ENCODE measurements around the gene CFAP65. TPM values are rescaled to one million over a fixed set of nuclear protein-coding genes. Genes with fewer than 3 reads are reported as not detected.
A peak's percentile ranks its signal among the peaks of the same experiment; 100 is the strongest.

The CFAP65 gene
- 0.11 TPM in 1 of 2 replicates, not detected in the other for total RNA-seq (2014; rRNA removed; shearing (Covaris generic))

- H3K4me3 ChIP-seq (ENCODE audit: insufficient read depth, low read depth, low read length): peak within 1 kb of the TSS; percentile 48
- no peaks in the 10 kb centered on the region for H3K36me3 ChIP-seq (replicated peaks; ENCODE audit: control insufficient read depth, insufficient read depth, low read length)
- peaks cover 8% of the 10 kb centered on the region; the same call in 1 of the 2 replicates for H3K27me3 ChIP-seq (ENCODE audit: control insufficient read depth, insufficient read depth, low read length)
- peak; percentile 88 for DNase-seq
Measured at GRCh38 chr2:219041252-219041651, at the start of gene CFAP65. Gene CFAP65, minus strand, starts transcription at chr2:219041516. Its CDS starts 2,468 bp downstream, at chr2:219039048.

GRCh38 chr2:219090436-219091299, 49.4 kb upstream of the CFAP65 start:
- Histone ChIP-seq H3K4me3 (ENCODE audit: insufficient read depth, low read depth, low read length) (no peak overlapping the region), H3K27me3 (ENCODE audit: control insufficient read depth, insufficient read depth, low read length) (no peaks in the 10 kb centered on the region), H3K36me3 (replicated peaks; ENCODE audit: control insufficient read depth, insufficient read depth, low read length) (no peaks in the 10 kb centered on the region)
- no peak for DNase-seq

DNA sequence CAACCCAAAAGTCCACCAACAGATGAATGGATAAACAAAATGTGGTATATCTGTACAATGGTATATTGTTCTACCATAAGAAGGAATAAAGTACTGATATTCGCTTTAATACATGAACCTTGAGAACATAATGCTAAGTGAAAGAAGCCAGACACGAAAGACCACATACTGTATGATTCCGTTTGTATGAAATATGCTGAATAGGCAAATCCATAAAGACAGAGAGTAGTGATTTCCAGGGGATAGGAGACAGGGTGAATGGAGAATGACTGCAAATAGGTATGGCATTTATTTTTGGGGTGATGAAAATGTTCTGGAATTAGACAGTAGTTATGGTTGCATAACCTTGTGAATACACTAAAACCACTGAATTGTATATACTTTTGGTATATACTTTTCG, 48.0 kb upstream of the CFAP65 start:
- Histone ChIP-seq H3K27me3 (ENCODE audit: control insufficient read depth, insufficient read depth, low read length) (no peaks in the 10 kb centered on the region), H3K36me3 (replicated peaks; ENCODE audit: control insufficient read depth, insufficient read depth, low read length) (no peaks in the 10 kb centered on the region), H3K4me3 (ENCODE audit: insufficient read depth, low read depth, low read length) (no peak overlapping the region)
- DNase-seq: no peak

DNA sequence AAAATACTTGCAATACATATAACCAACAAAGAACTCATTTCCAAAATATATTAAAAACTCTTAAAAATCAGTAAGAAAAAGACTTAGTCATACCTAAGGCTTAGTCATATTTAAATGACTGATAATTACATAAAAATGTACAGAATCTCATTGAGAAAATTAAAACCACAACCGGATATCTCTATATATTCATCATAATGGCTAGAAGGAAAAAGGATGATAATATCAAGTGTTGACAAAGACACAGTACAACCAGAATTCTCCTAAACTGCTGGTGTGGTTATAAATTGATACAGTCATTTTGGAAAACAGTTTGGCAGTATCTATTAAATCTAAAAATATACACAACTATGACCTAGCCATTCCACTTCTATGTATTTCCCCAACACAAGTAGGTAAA, 46.5 kb upstream of the CFAP65 start:
- H3K36me3 ChIP-seq (replicated peaks; ENCODE audit: control insufficient read depth, insufficient read depth, low read length): no peaks in the 10 kb centered on the region
- no peak for DNase-seq
- no peak overlapping the region for H3K4me3 ChIP-seq (ENCODE audit: insufficient read depth, low read depth, low read length)
- no peaks in the 10 kb centered on the region for H3K27me3 ChIP-seq (ENCODE audit: control insufficient read depth, insufficient read depth, low read length)

- Histone ChIP-seq H3K4me3 (ENCODE audit: insufficient read depth, low read depth, low read length) (no peak overlapping the region), H3K27me3 (ENCODE audit: control insufficient read depth, insufficient read depth, low read length) (no peaks in the 10 kb centered on the region), H3K36me3 (replicated peaks; ENCODE audit: control insufficient read depth, insufficient read depth, low read length) (no peaks in the 10 kb centered on the region)
- no peak for DNase-seq
Measured at GRCh38 chr2:219087361-219087760, 46.0 kb upstream of the CFAP65 start.

DNA sequence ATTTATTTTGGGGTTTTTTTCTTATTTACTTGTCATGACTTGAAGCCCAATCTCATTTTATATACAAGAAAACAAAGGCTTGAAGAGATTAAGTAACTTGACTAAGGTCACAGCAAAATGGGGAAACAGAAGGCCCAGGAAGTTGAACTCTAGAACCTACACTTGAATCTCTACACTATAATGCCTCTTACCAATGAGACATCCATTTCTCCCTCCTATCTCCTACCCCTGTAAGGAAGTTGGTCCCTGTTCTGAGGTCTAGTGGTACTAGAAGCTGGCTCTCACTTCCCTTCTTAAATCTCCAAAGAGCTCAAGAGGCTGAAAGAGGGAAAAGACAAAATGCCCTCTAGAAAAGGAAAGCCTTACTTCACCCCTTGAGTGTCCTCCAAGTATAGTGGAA, 44.9 kb upstream of the CFAP65 start:
- Histone ChIP-seq H3K27me3 (ENCODE audit: control insufficient read depth, insufficient read depth, low read length) (no peaks in the 10 kb centered on the region), H3K4me3 (ENCODE audit: insufficient read depth, low read depth, low read length) (no peak overlapping the region), H3K36me3 (replicated peaks; ENCODE audit: control insufficient read depth, insufficient read depth, low read length) (no peaks in the 10 kb centered on the region)
- DNase-seq: no peak

DNA sequence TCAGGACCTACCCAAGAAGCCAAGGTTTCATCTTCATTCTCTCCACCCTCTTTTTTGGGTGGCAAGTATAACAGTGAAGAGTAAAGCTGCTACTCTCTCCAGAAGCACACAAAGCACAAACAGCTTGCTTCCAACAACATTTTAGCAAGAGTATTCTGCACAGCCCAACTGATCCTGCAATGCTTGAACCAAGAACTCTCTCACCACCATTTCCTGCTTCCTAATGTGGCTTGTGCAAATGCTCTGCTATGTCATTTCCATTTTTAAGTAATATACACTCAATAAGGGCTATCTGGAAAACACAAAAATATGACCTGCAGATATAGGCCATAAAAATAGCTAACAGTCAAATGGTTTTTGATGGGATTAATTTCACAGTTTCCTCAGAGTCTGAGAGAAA, 43.5 kb upstream of the CFAP65 start:
- no peak for DNase-seq
- Histone ChIP-seq H3K27me3 (ENCODE audit: control insufficient read depth, insufficient read depth, low read length) (no peaks in the 10 kb centered on the region), H3K4me3 (ENCODE audit: insufficient read depth, low read depth, low read length) (no peak overlapping the region), H3K36me3 (replicated peaks; ENCODE audit: control insufficient read depth, insufficient read depth, low read length) (no peaks in the 10 kb centered on the region)

DNA sequence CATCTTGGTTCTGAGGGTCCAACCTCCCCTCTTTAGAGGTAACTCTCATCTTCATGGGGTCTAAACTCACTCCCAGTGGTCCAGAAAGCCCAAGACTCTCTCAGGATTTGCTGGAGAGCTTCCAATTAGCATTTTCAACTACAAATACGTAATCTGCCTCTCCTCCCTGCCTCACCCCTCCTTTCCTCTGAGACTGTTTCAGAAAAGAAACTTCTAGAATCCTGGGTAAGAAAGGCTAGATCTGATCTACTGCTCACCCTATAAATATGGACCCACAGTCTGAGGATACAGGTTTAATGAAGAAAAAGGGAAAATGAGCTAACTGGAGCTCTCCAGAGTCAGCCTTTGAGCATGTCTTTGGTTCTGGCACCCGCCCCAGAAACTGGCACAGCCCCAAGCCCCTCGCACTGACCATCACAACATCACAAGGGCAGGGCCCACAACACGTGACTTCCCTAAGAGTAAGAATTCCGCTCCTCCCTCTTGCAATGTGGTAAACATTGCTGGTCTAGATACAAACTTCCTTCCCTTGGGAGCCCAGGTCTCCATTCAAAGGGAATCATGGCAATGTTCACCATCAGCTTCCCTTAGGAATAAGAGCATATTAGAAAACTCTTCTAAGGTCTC, 41.1 kb upstream of the CFAP65 start:
- no peaks in the 10 kb centered on the region for H3K27me3 ChIP-seq (ENCODE audit: control insufficient read depth, insufficient read depth, low read length)
- no peaks in the 10 kb centered on the region for H3K36me3 ChIP-seq (replicated peaks; ENCODE audit: control insufficient read depth, insufficient read depth, low read length)
- H3K4me3 ChIP-seq (ENCODE audit: insufficient read depth, low read depth, low read length): no peak overlapping the region
- no peak for DNase-seq

DNA sequence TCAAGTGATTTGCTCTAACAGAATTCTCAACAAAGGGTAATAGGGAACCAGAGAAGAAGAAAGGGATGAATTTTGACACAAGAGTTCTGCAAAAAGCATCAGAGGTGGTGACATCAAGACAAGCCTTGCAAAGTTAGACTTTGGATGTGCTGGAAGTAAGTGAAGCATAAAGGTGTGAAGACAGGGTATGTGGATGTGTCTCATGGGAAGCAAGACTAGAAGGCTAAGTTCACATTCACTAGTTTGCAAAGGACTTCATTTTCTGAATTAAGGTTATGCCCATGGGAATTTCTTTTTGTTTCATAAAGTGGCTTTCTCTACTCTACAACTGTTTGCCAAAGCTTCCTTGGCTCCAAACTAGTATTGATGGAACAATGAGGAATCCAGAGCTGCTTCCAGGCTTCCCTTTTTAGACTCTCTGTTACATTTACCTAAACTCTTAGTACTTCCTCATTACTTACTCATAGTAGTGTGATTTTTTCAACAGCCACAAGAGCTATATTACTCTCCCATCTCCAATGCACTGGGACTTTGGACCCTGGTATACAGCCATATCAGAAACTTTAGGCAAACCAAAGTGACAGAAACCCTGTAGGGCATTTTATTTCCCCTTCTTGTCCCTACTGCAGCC, 40.5 kb upstream of the CFAP65 start:
- Histone ChIP-seq H3K27me3 (ENCODE audit: control insufficient read depth, insufficient read depth, low read length) (no peaks in the 10 kb centered on the region), H3K36me3 (replicated peaks; ENCODE audit: control insufficient read depth, insufficient read depth, low read length) (no peaks in the 10 kb centered on the region; the same call in 1 of the 2 replicates), H3K4me3 (ENCODE audit: insufficient read depth, low read depth, low read length) (no peak overlapping the region)
- no peak for DNase-seq

GRCh38 chr2:219081096-219081495, 39.8 kb upstream of the CFAP65 start:
- DNase-seq: no peak
- H3K27me3 ChIP-seq (ENCODE audit: control insufficient read depth, insufficient read depth, low read length): no peaks in the 10 kb centered on the region

GRCh38 chr2:219079417-219079816, 38.1 kb upstream of the CFAP65 start:
- Histone ChIP-seq H3K36me3 (replicated peaks; ENCODE audit: control insufficient read depth, insufficient read depth, low read length) (peaks cover 4% of the 10 kb centered on the region), H3K4me3 (ENCODE audit: insufficient read depth, low read depth, low read length) (no peak overlapping the region), H3K27me3 (ENCODE audit: control insufficient read depth, insufficient read depth, low read length) (no peaks in the 10 kb centered on the region)
- DNase-seq: no peak

More at GRCh38 chr2:219081096-219081495, 39.8 kb upstream of the CFAP65 start:
- no peak overlapping the region for H3K4me3 ChIP-seq (ENCODE audit: insufficient read depth, low read depth, low read length)
- H3K36me3 ChIP-seq (replicated peaks; ENCODE audit: control insufficient read depth, insufficient read depth, low read length): no peaks in the 10 kb centered on the region; the same call in 1 of the 2 replicates

DNA sequence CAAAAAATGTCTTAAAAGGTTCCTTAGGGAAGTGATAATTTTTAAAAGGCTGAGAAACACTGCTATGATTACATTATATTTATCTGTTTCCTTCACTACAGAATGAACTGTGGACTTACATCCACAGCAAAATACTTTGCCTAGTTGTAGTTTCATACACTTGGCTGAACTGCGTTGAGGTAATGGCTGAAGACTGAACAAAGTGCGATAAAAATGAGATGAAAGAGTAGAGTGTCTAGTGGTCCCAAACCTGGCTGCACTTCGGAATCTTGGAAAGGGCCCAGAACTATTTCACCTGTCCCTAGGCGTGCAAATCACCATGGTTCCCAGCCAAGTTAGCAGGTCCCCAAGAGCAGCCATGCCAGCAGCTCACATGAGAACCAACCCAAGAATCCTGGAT, 37.6 kb upstream of the CFAP65 start:
- DNase-seq: no peak
- H3K4me3 ChIP-seq (ENCODE audit: insufficient read depth, low read depth, low read length): no peak overlapping the region
- H3K27me3 ChIP-seq (ENCODE audit: control insufficient read depth, insufficient read depth, low read length): no peaks in the 10 kb centered on the region
- peaks cover 4% of the 10 kb centered on the region for H3K36me3 ChIP-seq (replicated peaks; ENCODE audit: control insufficient read depth, insufficient read depth, low read length)

DNA sequence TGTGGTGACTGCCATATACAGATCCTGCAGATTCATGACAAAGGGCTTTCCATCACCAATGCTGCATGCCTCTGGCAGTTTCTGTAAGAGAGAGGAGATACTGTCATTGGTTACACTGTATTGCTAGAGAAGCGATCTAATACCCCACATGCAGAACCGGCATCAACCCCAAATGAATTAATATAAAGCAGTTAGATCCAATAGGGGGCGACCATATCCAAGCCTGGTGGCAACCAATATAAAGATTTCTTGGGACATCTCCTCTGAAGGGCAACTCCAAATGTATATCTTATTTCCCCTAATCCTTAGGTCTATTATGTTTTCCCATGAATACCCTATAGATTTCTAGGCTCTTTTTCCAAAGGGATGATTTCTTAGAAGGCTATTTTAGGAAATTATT, 36.8 kb upstream of the CFAP65 start:
- DNase-seq: no peak
- Histone ChIP-seq H3K4me3 (ENCODE audit: insufficient read depth, low read depth, low read length) (no peak overlapping the region), H3K27me3 (ENCODE audit: control insufficient read depth, insufficient read depth, low read length) (no peaks in the 10 kb centered on the region), H3K36me3 (replicated peaks; ENCODE audit: control insufficient read depth, insufficient read depth, low read length) (peaks cover 4% of the 10 kb centered on the region)

DNA sequence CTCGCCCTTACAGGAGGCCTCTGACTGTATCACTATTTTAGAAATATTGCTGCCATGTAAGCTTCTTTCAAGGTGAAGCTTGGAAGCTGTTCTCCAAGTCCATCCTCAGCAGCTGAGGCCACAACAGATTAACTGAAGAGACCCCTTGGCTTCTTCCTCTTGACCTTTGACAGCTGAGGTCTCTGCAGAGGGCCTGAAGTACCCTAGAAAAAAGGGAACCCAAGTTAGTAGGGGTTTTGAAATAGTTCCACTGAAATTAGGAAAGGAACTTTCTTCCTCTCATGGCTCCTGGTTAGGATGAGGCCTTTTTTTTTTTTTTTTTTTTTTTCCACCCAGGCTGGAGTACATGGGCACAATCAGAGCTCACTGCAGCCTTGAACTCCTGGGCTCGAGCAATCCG, 34.9 kb upstream of the CFAP65 start:
- Histone ChIP-seq H3K4me3 (ENCODE audit: insufficient read depth, low read depth, low read length) (no peak overlapping the region), H3K36me3 (replicated peaks; ENCODE audit: control insufficient read depth, insufficient read depth, low read length) (peaks cover 4% of the 10 kb centered on the region), H3K27me3 (ENCODE audit: control insufficient read depth, insufficient read depth, low read length) (no peaks in the 10 kb centered on the region)
- DNase-seq: no peak
